ENCODE results near the gene SMG9.
A peak's percentile ranks its signal among the peaks of the same experiment; 100 is the strongest.

Gene SMG9

DNA sequence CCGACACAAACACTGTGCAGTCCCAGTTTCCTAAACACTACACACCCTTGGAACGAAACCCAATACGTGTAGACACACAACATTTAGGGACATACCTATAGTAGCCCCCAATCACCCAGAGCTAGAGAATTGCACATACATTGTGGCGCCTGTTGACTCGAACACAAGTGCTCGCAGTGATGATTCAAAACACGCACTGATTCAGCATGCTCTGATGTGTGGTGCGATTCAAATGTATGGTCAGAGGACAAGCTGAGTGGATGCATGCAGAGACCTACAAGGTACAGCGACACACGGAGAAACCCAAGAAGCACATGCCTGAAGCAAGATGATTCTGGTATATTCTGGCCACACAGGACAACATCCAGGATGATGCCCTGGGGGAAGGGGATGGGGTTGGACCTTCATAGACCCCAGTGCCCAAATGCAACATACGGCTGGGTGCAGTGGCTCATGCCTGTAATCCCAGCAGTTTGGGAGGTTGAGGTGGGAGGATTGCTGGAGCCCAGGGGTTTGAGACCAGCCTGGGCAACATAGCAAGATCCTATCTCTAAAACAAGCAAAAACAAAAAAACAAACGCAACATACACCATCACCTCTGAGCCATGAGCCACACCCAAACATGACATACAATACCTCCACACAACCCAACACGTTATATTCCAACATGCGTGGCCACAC lies 27.0 kb upstream of the SMG9 start (continued):
- TF ChIP-seq, protein P1, sequence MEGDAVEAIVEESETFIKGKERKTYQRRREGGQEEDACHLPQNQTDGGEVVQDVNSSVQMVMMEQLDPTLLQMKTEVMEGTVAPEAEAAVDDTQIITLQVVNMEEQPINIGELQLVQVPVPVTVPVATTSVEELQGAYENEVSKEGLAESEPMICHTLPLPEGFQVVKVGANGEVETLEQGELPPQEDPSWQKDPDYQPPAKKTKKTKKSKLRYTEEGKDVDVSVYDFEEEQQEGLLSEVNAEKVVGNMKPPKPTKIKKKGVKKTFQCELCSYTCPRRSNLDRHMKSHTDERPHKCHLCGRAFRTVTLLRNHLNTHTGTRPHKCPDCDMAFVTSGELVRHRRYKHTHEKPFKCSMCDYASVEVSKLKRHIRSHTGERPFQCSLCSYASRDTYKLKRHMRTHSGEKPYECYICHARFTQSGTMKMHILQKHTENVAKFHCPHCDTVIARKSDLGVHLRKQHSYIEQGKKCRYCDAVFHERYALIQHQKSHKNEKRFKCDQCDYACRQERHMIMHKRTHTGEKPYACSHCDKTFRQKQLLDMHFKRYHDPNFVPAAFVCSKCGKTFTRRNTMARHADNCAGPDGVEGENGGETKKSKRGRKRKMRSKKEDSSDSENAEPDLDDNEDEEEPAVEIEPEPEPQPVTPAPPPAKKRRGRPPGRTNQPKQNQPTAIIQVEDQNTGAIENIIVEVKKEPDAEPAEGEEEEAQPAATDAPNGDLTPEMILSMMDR (tag by site-specific recombination; IDR thresholded peaks at IDR 0.05), result no peak
- TF ChIP-seq ZNF670 (tag by site-specific recombination; IDR thresholded peaks at IDR 0.05; ENCODE audit: low read depth) (no peak), ZNF132 (tag by site-specific recombination; IDR thresholded peaks at IDR 0.05; ENCODE audit: borderline replicate concordance) (no peak), ZNF169 (tag by site-specific recombination; IDR thresholded peaks at IDR 0.05) (peak; percentile 27; the same call in 1 of the 2 replicates), ZNF274 (IDR thresholded peaks at IDR 0.05; ENCODE audit: low read length) (no peak), ZNF274 (tag by site-specific recombination; IDR thresholded peaks at IDR 0.05; ENCODE audit: borderline replicate concordance) (no peak), KLF1 (tag by site-specific recombination; IDR thresholded peaks at IDR 0.05) (no peak), ZNF311 (tag by site-specific recombination; IDR thresholded peaks at IDR 0.05; ENCODE audit: borderline replicate concordance) (no peak), ZNF121 (tag by site-specific recombination; IDR thresholded peaks at IDR 0.05) (peak; percentile 98), ZNF223 (tag by site-specific recombination; IDR thresholded peaks at IDR 0.05) (0 out of 2 replicates have a peak, but pooled peaks have one; percentile 30), KLF16 (tag by site-specific recombination; IDR thresholded peaks at IDR 0.05) (no peak), ZNF211 (tag by site-specific recombination; IDR thresholded peaks at IDR 0.05; ENCODE audit: low read depth) (no peak; the same call in 1 of the 2 replicates), ZNF157 (tag by site-specific recombination; IDR thresholded peaks at IDR 0.05) (peak; percentile 44; the same call in 1 of the 2 replicates)
- TF ChIP-seq, protein P2, sequence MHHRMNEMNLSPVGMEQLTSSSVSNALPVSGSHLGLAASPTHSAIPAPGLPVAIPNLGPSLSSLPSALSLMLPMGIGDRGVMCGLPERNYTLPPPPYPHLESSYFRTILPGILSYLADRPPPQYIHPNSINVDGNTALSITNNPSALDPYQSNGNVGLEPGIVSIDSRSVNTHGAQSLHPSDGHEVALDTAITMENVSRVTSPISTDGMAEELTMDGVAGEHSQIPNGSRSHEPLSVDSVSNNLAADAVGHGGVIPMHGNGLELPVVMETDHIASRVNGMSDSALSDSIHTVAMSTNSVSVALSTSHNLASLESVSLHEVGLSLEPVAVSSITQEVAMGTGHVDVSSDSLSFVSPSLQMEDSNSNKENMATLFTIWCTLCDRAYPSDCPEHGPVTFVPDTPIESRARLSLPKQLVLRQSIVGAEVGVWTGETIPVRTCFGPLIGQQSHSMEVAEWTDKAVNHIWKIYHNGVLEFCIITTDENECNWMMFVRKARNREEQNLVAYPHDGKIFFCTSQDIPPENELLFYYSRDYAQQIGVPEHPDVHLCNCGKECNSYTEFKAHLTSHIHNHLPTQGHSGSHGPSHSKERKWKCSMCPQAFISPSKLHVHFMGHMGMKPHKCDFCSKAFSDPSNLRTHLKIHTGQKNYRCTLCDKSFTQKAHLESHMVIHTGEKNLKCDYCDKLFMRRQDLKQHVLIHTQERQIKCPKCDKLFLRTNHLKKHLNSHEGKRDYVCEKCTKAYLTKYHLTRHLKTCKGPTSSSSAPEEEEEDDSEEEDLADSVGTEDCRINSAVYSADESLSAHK (tag by site-specific recombination; IDR thresholded peaks at IDR 0.05), result no peak
- TF ChIP-seq, protein P3, sequence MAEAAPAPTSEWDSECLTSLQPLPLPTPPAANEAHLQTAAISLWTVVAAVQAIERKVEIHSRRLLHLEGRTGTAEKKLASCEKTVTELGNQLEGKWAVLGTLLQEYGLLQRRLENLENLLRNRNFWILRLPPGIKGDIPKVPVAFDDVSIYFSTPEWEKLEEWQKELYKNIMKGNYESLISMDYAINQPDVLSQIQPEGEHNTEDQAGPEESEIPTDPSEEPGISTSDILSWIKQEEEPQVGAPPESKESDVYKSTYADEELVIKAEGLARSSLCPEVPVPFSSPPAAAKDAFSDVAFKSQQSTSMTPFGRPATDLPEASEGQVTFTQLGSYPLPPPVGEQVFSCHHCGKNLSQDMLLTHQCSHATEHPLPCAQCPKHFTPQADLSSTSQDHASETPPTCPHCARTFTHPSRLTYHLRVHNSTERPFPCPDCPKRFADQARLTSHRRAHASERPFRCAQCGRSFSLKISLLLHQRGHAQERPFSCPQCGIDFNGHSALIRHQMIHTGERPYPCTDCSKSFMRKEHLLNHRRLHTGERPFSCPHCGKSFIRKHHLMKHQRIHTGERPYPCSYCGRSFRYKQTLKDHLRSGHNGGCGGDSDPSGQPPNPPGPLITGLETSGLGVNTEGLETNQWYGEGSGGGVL (tag by site-specific recombination; IDR thresholded peaks at IDR 0.05), result peak; percentile 17; the same call in 1 of the 2 replicates

DNA sequence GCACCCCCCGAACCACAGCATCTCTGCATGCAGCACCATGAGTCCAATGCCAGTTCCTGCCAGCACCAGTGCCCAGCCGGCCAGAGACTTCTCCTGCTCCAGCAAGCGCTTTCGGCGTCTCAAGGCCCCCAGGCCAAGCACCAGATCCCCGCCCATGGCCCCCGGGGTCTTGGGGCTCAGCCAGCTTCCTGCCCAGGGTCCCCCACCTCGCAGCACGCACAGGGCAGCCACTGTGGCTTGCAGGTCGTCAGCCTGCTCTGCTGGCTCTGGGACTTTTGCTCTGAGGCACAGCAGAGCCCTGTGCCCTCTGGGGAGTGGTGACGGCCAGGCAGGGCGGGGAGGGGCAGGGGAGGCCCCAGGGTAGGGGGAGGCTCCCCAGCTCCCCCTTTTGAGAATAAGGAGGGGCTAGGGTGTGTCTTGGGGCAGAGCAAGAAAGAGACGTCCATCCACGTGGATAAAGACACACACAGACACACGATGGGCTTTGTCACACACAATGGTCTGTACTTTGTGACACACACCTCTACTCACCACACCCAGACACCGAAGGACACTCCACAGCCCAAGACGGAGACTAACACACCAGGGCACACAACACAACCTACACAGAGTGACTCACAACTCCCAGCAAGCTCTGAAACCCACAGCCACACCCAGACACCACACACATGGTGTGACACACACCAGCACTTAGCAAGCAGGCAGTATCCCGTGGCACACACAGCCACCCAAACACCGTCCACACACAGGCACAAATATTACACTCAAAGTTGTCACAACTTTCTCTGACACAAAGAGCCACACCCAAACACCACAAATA lies 26.2 kb upstream of the SMG9 start, which contains the start of gene KCNN4:
KCNN4 (minus strand) TSS at position 268 of the 820 bp plus-strand sequence; CDS start at position 156, 112 bp downstream.
- Histone ChIP-seq H3K9me3 (ENCODE audit: control insufficient read depth, insufficient read depth, low read depth, low read length) (no peaks in the 10 kb centered on the region), H3K27ac (ENCODE audit: extremely low read depth, low read depth, low read length) (no peak within 1 kb of the TSS), H3K36me3 (ENCODE audit: control insufficient read depth in 2 of 2, insufficient read depth in 1 of 2, low read length in 2 of 2) (no peaks in the 10 kb centered on the region), H3K4me1 (ENCODE audit: control insufficient read depth, insufficient read depth, low read length) (peaks cover 5% of the 10 kb centered on the region), H3K4me3 (ENCODE audit: low read depth, low read length) (no peak within 1 kb of the TSS)
- ChIA-PET CTCF (interaction anchor here (0.5 to 17.4 kb wide), 5 partner anchors 9 to 226 kb away, joined by 3 to 203 read pairs (median 6); no protein-coding TSS in a partner anchor), POLR2A (no interaction called here)
- TF ChIP-seq GFI1B (tag by site-specific recombination; IDR thresholded peaks at IDR 0.05) (no peak), SALL2 (tag by site-specific recombination; IDR thresholded peaks at IDR 0.05; ENCODE audit: borderline replicate concordance) (0 out of 2 replicates have a peak, but pooled peaks have one; percentile 26), ZNF473 (tag by site-specific recombination; IDR thresholded peaks at IDR 0.05) (no peak), ZNF350 (tag by site-specific recombination; IDR thresholded peaks at IDR 0.05) (no peak), ZNF76 (tag by site-specific recombination; IDR thresholded peaks at IDR 0.05; ENCODE audit: borderline replicate concordance, low read depth) (no peak), ZNF707 (tag by site-specific recombination; IDR thresholded peaks at IDR 0.05) (no peak), KLF1 (tag by site-specific recombination; IDR thresholded peaks at IDR 0.05) (peak; percentile 97), ZNF202 (tag by site-specific recombination; IDR thresholded peaks at IDR 0.05; ENCODE audit: borderline replicate concordance) (no peak), EGR2 (tag by site-specific recombination; IDR thresholded peaks at IDR 0.05; ENCODE audit: low read depth) (no peak; the same call in 1 of the 2 replicates), PRDM1 (tag by site-specific recombination; IDR thresholded peaks at IDR 0.05) (no peak)
- TF ChIP-seq, protein P4, sequence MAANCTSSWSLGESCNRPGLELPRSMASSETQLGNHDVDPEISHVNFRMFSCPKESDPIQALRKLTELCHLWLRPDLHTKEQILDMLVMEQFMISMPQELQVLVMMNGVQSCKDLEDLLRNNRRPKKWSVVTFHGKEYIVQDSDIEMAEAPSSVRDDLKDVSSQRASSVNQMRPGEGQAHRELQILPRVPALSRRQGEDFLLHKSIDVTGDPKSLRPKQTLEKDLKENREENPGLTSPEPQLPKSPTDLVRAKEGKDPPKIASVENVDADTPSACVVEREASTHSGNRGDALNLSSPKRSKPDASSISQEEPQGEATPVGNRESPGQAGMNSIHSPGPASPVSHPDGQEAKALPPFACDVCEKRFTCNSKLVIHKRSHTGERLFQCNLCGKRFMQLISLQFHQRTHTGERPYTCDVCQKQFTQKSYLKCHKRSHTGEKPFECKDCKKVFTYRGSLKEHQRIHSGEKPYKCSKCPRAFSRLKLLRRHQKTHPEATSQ (tag by site-specific recombination; IDR thresholded peaks at IDR 0.05), result no peak
